NCI-H146 (cell line): ENCODE data around the gene EMSY.
"Not testable (repeated sequence)": the region's sequence is repeated elsewhere in the genome, so short reads cannot be mapped to it uniquely, and the experiment has no call there.

Experiments used
- DNase-seq: peaks from one replicate; lab custom pipeline; 2025; lab: John Stamatoyannopoulos, UW

Gene EMSY

GRCh38 chr11:76572181-76572875, 127.5 kb downstream of the EMSY start:
- not testable (repeated sequence) for DNase-seq

DNA sequence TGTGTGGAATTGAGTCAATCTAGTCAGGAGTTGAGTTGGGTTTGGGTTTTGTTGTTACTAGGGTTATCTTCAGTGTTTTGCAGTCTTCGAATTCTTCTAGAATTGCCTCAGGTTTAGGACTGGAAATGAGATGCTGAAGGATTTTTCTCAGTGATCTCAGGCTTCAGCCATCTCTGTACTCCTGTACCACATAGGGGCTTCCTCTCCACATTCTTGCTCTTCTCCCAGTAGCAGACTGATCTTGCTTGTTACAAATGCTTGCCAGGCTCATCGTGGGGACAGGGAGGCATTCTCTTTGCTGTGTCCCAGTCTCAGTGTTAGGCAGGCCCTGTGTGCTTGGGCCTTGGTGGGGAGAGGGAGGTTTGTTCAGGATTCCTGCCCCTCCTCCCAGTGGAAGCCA, 129.6 kb downstream of the EMSY start:
- no peak for DNase-seq

DNA sequence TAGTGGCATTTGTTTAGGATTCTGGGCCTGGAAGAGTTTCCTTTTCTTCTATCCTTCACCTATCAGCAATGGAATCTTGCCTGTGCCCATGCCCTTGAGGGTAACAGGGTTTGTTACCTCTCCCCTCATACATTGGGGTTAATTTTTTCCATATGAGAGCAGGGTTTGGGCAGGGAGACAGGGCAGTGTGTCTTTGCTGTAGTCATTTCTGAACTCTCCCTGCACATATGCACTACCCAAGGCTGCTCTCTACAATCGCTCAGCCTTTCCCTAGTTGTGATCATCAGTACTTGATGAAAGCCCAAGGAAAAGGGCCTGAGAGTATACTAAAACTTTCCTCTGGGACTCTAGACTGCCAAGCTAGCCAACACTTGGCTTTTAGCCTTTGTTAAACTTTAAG, 130.1 kb downstream of the EMSY start:
- no peak for DNase-seq

- peak; percentile 7 for DNase-seq
These were observed 132.6 kb downstream of the EMSY start for GRCh38 chr11:76577226-76577920.

DNA sequence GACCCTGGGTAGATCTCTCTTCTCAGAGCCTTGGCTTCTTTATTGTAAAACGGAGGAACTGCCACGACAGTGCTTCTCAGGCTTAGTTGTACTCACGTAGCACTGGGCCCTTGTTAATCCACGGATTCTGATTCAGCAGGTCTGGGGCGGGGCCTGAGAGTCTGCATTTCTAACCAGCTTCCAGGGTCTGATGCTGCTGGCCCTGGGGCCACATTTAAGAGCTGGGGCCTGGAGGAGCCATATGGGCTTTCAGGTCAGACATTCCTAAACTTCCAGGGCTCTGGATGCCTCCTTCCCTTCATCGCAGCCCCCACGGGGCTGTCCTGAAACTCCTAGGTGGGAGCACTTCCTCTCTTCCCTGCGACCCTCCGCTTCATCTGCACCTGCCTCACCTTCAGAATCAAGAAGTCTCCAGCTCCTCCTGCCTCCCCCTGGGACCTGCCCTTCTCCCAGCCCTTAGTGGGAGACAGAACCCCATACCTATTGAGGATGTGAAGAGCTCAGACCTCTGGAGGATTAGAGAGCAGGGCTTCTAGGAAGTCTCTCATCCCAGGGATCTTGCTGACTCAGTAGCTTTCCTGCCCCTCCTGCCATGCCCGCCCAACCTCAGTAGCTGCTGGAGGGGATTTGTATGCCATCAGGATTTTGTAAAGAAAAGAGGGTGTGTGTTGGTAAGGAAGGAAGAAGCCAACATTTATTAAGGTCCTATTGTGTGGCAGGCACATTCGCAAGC, 133.3 kb downstream of the EMSY start:
- no peak for DNase-seq

DNA sequence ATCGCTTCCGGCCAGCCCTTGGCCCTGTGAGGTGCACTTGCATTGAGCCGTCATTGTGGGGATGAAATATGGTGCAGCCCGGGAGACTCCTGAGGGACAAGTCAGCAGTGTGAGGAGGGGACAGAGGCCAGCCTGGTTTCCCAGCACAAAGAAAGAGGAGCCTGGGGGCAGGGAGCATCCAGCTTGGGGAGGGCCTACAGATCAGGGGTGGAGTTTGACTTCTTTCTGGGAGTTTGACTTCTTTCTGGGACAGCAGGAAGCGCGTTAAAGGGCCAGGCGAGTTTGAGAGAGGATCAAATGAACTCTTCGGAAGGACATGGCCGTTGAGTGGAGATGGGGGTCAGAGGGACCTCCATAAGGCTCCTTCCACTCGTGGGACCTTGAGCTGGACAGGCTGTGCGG, 133.8 kb downstream of the EMSY start:
- DNase-seq: no peak

GRCh38 chr11:76579056-76579751, 134.4 kb downstream of the EMSY start:
- no peak for DNase-seq

DNA sequence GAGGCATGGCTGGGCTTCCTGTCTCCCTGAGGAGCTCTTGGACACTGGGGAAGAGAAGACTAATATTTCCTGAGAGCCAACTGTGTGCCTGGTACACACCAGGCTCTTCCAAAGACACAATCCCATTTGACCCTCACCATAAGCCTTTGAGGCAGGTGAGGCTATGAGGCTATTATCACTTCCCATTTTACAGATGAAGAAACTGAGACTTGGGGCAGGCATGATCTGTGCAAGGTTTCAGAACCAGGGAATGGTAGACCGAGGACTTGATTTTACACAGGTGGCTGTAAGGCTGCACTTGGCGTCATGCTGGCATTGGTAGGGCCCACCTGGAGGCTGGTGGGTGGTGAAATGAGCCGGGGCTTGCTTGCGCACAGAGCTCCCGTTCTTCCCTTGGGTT, 134.9 kb downstream of the EMSY start:
- no peak for DNase-seq

- not testable (repeated sequence) for DNase-seq
These were observed 137.7 kb downstream of the EMSY start for GRCh38 chr11:76582471-76582870.

- no peak for DNase-seq
These were observed 143.1 kb downstream of the EMSY start for GRCh38 chr11:76587820-76588454.

- no peak for DNase-seq
These were observed 143.9 kb downstream of the EMSY start for GRCh38 chr11:76588455-76589325.

- no peak for DNase-seq
These were observed 144.7 kb downstream of the EMSY start for GRCh38 chr11:76589477-76589876.

GRCh38 chr11:76589964-76590950, 145.4 kb downstream of the EMSY start:
- no peak for DNase-seq

DNA sequence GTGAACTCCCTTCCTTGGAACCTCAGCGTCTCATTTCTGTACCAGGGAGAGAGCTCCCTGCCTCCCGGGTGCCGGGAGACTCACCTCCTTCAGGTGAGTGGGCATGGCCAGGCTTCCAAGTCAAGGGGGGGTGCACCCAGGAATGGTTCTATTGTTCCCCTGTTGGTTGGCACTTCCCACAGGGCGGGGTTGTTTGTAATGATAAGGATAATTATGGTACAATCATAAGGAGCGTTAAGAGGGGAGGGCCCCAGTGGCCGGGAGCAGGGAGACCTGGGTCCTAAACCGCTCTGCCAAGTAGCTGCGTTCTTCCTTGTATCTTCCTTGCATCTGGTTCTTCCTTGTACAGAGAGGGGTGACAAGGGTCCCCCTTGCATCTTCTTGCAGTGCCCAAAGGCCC, 146.6 kb downstream of the EMSY start:
- DNase-seq: peak; percentile 90

DNA sequence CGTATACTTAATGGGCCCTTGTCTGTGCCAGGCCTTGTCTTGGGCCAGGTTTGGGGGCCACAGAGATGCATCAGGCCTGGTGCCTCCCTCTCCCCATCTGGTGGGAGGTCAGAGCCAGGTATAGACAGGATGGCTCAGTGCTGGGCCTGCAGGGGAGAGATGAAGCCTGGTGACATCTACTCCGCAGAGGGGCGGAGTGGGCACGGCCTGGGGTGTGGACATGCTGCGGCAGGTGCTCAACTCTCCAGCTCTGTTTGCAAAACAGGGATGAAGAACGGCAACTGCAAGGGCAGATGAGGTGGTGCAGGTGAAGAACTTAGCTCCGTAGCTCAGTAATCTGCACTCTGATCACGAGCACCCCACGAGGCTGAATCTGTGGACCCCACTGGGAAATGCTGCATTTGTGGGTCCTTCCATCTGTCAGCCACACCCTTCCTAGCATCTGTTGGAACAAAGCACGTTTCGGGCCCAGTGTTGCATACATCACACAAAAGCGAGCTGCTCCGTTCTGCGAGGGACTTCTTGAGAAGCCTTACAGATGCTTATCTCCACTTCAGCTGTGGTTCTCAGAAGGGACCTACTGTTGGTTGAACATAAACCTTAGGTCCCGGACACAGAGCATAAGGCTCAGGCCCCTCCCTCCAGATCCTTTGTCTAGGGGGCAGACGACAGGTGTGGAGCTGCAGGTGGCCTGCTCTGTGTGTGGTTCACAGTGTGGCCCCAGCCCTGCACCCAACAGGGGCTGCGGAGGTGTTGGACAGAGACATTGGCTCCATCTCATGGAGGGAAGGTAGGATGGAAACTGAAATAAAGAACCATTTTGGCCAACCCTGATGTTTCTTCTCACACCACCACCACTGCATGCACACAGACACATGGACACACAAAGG, 147.5 kb downstream of the EMSY start:
- peak; percentile 98 for DNase-seq

GRCh38 chr11:76592961-76593360, 148.1 kb downstream of the EMSY start:
- peak; percentile 81 for DNase-seq

GRCh38 chr11:76595091-76595490, 150.3 kb downstream of the EMSY start:
- not testable (repeated sequence) for DNase-seq

GRCh38 chr11:76596652-76597051, 151.8 kb downstream of the EMSY start:
- DNase-seq: no peak
